Keratinocyte (primary cell): ENCODE results near the gene ANXA3.

Experiments used
- EZH2 ChIP-seq: IDR thresholded peaks from one replicate; pipeline ENCODE4 v1.6.1; 2012; ENCODE audit warnings: inconsistent platforms, mild to moderate bottlenecking, low read length, moderate library complexity
- TF ChIP-seq, protein P1 (sequence below), 3 experiments: IDR thresholded peaks in 1 of 3; conservative IDR thresholded peaks in 1 of 3; optimal IDR thresholded peaks in 1 of 3; 2 replicates in 2 of 3; 3 replicates in 1 of 3; pipeline versions ENCODE3 to v1.5.1; 2011; ENCODE audit warnings: low read length in 3 of 3, mild to moderate bottlenecking in 3 of 3, moderate library complexity in 2 of 3, control low read depth in 1 of 3, inconsistent platforms in 1 of 3; ENCODE audit not compliant: insufficient read depth in 2 of 3; ENCODE audit errors: extremely low read depth in 1 of 3

DNA sequence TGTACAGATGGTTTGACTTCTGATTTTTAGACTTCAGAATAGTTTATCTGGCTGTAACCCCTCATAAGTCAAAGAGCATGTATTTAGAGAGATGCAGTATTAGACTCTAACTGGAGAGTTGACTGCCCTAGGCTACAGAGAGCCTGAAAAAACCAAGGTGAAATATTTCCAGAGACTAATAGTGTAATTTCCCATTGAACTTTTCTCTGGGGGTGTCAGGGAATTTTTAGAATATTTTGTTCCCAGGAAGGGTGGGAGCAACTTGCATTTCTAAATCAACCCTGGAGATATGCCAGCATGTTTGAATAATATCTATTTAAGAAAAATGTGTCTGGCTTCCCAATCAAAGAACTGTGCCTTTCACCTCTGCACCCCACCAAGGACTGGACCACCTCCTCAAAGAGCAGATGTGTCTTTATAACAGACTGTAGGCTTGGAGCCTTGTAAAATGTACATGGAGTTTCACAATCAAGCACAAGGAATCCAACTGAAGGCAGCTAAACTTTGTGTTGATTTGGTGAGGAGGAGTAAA lies 2.0 kb downstream of the ANXA3 start:
- TF ChIP-seq, protein P1, sequence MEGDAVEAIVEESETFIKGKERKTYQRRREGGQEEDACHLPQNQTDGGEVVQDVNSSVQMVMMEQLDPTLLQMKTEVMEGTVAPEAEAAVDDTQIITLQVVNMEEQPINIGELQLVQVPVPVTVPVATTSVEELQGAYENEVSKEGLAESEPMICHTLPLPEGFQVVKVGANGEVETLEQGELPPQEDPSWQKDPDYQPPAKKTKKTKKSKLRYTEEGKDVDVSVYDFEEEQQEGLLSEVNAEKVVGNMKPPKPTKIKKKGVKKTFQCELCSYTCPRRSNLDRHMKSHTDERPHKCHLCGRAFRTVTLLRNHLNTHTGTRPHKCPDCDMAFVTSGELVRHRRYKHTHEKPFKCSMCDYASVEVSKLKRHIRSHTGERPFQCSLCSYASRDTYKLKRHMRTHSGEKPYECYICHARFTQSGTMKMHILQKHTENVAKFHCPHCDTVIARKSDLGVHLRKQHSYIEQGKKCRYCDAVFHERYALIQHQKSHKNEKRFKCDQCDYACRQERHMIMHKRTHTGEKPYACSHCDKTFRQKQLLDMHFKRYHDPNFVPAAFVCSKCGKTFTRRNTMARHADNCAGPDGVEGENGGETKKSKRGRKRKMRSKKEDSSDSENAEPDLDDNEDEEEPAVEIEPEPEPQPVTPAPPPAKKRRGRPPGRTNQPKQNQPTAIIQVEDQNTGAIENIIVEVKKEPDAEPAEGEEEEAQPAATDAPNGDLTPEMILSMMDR (optimal IDR thresholded peaks at IDR 0.05 in 1 of 3, IDR thresholded peaks at IDR 0.05 in 1 of 3, conservative IDR thresholded peaks at IDR 0.05 in 1 of 3; ENCODE audit: extremely low read depth in 1 of 3, insufficient read depth in 2 of 3, low read length in 3 of 3) = no peak
- no peak for TF ChIP-seq EZH2
